ENCODE measurements around the gene TSPAN5.

TSPAN5 gene

GRCh38 chr4:98586291-98586961, 72.0 kb downstream of the TSPAN5 start:
- TF ChIP-seq Cebpa-rat (IDR thresholded peaks at IDR 0.05), result no peak
- H3K4me3 ChIP-seq, result no peak overlapping the region
- H3K9ac ChIP-seq, result no peak overlapping the region
- no peak overlapping the region for H3K27ac ChIP-seq
- H3K4me1 ChIP-seq, result no peaks in the 10 kb centered on the region
- no peaks in the 10 kb centered on the region for H4K20me1 ChIP-seq
- no peak overlapping the region for H3K4me2 ChIP-seq
- H3K27me3 ChIP-seq, result no peaks in the 10 kb centered on the region
- no peaks in the 10 kb centered on the region for H3K36me3 ChIP-seq
- H3K9me3 ChIP-seq (replicated peaks in 1 of 11), result no peaks in the 10 kb centered on the region; a peak in 1 of 22 replicates

DNA sequence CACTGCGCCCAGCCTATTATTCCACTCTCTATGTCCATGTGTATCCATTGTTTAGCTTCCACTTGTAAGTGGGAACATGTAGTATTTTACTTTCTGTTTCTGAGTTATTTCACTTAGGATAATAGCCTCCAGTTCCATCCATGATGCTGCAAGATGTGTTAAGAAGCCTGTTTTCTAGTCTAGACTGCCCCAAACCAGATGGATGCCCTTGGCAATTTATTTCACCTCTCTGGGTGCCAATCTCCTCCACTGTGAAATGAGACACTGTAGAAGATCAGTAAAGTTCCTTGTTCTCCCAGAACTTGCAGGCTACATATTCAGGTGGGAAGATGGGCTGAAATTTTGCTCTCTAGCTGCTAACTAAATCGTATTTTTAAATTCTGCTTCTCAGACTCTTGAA, 72.8 kb downstream of the TSPAN5 start:
- Histone ChIP-seq H3K27ac (no peak overlapping the region), H3K36me3 (no peaks in the 10 kb centered on the region), H3K4me3 (no peak overlapping the region), H4K20me1 (no peaks in the 10 kb centered on the region), H3K4me2 (no peak overlapping the region), H3K9me3 (replicated peaks in 1 of 11) (no peaks in the 10 kb centered on the region; a peak in 1 of 22 replicates), H3K9ac (no peak overlapping the region), H3K4me1 (peaks cover 0 to 4% (median 0%) of the 10 kb centered on the region in 10 experiments; a peak in 3 of 20 replicates), H3K27me3 (no peaks in the 10 kb centered on the region)
- TF ChIP-seq Cebpa-rat (IDR thresholded peaks at IDR 0.05), result no peak

GRCh38 chr4:98584265-98584664, 74.1 kb downstream of the TSPAN5 start:
- no peak overlapping the region for H3K4me3 ChIP-seq
- H3K4me1 ChIP-seq, result peaks cover 0 to 7% (median 0%) of the 10 kb centered on the region in 10 experiments; a peak in 3 of 20 replicates
- no peaks in the 10 kb centered on the region for H4K20me1 ChIP-seq
- H3K4me2 ChIP-seq, result no peak overlapping the region
- no peak overlapping the region for H3K27ac ChIP-seq
- no peaks in the 10 kb centered on the region for H3K27me3 ChIP-seq
- no peak overlapping the region for H3K9ac ChIP-seq
- TF ChIP-seq Cebpa-rat (IDR thresholded peaks at IDR 0.05), result no peak
- no peaks in the 10 kb centered on the region; a peak in 1 of 22 replicates for H3K9me3 ChIP-seq (replicated peaks in 1 of 11)
- no peaks in the 10 kb centered on the region for H3K36me3 ChIP-seq

DNA sequence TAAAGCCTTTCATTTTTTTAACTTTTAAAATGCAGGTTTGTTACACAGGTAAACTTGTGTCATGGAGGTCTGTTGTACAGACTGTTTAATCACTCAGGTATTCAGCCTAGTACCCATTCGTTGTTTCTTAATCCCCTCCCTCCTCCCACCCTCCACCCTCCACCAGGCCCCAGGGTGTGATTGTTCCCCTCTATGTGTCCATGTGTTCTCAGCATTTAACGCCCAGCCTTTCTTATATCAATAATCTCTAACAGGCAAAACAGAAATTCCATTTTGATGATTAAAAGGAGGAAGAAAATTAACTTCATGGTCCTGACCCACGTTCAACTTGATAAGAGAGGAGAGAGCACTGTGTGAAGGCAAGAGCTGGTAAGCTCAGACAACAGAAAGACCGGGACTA, 75.1 kb downstream of the TSPAN5 start:
- Histone ChIP-seq H3K4me1 (peaks cover 0 to 7% (median 0%) of the 10 kb centered on the region in 10 experiments; a peak in 4 of 20 replicates), H3K9me3 (replicated peaks in 1 of 11) (no peaks in the 10 kb centered on the region), H3K36me3 (no peaks in the 10 kb centered on the region), H3K9ac (no peak overlapping the region), H3K4me3 (no peak overlapping the region), H3K4me2 (no peak overlapping the region), H3K27me3 (no peaks in the 10 kb centered on the region), H3K27ac (no peak overlapping the region), H4K20me1 (no peaks in the 10 kb centered on the region)
- TF ChIP-seq Cebpa-rat (IDR thresholded peaks at IDR 0.05), result no peak

GRCh38 chr4:98581126-98581525, 77.3 kb downstream of the TSPAN5 start:
- no peaks in the 10 kb centered on the region for H4K20me1 ChIP-seq
- H3K4me3 ChIP-seq, result no peak overlapping the region
- H3K4me2 ChIP-seq, result no peak overlapping the region
- TF ChIP-seq Cebpa-rat (IDR thresholded peaks at IDR 0.05), result no peak
- no peaks in the 10 kb centered on the region for H3K36me3 ChIP-seq
- H3K4me1 ChIP-seq, result peaks cover 0 to 11% (median 2%) of the 10 kb centered on the region in 10 experiments; a peak in 4 of 20 replicates
- H3K27ac ChIP-seq, result no peak overlapping the region
- H3K27me3 ChIP-seq, result no peaks in the 10 kb centered on the region
- no peak overlapping the region for H3K9ac ChIP-seq
- H3K9me3 ChIP-seq (replicated peaks in 1 of 11), result no peaks in the 10 kb centered on the region

GRCh38 chr4:98577956-98578355, 80.5 kb downstream of the TSPAN5 start:
- Histone ChIP-seq H3K9me3 (replicated peaks in 1 of 11) (no peaks in the 10 kb centered on the region), H3K9ac (no peak overlapping the region), H4K20me1 (no peaks in the 10 kb centered on the region), H3K4me2 (peak overlapping the region in 8 of 11 experiments; percentile 7 to 29 (median 20); a peak in 7 of 22 replicates), H3K27me3 (no peaks in the 10 kb centered on the region), H3K27ac (no peak overlapping the region), H3K4me1 (peaks cover 0 to 11% (median 2%) of the 10 kb centered on the region in 10 experiments; a peak in 4 of 20 replicates), H3K36me3 (no peaks in the 10 kb centered on the region), H3K4me3 (no peak overlapping the region)
- TF ChIP-seq Cebpa-rat (IDR thresholded peaks at IDR 0.05), result no peak

DNA sequence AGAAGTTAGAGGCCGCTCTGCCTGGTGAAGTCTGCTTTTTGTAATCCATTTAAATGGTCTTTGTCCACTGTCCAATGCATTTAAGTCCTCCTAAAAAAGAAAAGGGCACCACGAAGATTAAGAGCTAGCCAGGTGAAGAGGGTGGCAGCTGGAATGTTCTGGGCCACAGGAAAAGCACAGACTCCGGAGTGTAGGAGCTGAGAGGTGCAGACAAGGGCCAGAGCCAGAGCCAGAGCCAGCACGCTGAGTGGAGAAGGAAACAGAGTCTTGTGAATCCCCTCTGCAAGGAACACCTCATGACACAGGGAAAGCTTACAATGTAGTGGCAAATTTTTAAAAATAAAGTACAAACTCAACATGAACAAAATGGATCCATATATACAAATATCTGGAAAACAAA, 83.6 kb downstream of the TSPAN5 start:
- Histone ChIP-seq H3K9ac (no peak overlapping the region), H3K4me1 (peaks cover 0 to 8% (median 0%) of the 10 kb centered on the region in 10 experiments; a peak in 2 of 20 replicates), H4K20me1 (no peaks in the 10 kb centered on the region), H3K27ac (no peak overlapping the region), H3K36me3 (no peaks in the 10 kb centered on the region), H3K4me2 (no peak overlapping the region), H3K9me3 (replicated peaks in 1 of 11) (no peaks in the 10 kb centered on the region), H3K27me3 (no peaks in the 10 kb centered on the region), H3K4me3 (no peak overlapping the region)
- TF ChIP-seq Cebpa-rat (IDR thresholded peaks at IDR 0.05), result no peak

DNA sequence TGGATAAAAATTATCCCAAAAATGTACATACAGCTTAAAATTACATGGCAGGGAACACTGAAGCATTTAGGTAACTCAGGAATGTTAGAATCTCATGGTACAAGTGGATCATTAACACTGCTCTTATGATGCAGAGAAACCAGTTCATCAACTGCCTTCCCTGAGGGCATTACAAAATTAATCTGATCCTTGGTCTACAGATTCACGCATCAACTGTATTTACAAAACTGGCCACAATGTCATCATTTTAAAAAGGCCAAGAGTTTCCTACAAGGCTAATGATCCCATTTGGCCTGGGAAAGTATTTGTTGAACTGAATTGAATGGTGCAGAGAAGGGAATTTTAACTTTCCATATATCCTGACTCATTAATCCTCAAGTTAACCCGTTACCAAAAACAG, 84.6 kb downstream of the TSPAN5 start:
- Histone ChIP-seq H3K4me3 (no peak overlapping the region), H3K36me3 (no peaks in the 10 kb centered on the region), H3K9ac (no peak overlapping the region), H3K9me3 (replicated peaks in 1 of 11) (no peaks in the 10 kb centered on the region), H4K20me1 (no peaks in the 10 kb centered on the region), H3K4me2 (no peak overlapping the region), H3K4me1 (peaks cover 0 to 8% (median 0%) of the 10 kb centered on the region in 10 experiments; a peak in 2 of 20 replicates), H3K27me3 (no peaks in the 10 kb centered on the region), H3K27ac (no peak overlapping the region)
- TF ChIP-seq Cebpa-rat (IDR thresholded peaks at IDR 0.05), result no peak

GRCh38 chr4:98572697-98573096, 85.7 kb downstream of the TSPAN5 start:
- no peak for TF ChIP-seq Cebpa-rat (IDR thresholded peaks at IDR 0.05)

More at GRCh38 chr4:98572697-98573096, 85.7 kb downstream of the TSPAN5 start:
- Histone ChIP-seq H3K4me2 (no peak overlapping the region), H3K27ac (no peak overlapping the region), H3K9me3 (replicated peaks in 1 of 11) (no peaks in the 10 kb centered on the region), H3K9ac (no peak overlapping the region), H3K27me3 (no peaks in the 10 kb centered on the region), H3K36me3 (no peaks in the 10 kb centered on the region), H3K4me3 (no peak overlapping the region), H3K4me1 (0 out of 20 replicates have a peak, but pooled peaks cover 0 to under 1% (median 0%) of the 10 kb centered on the region in 10 experiments), H4K20me1 (no peaks in the 10 kb centered on the region)

All from BLaER1 treated with 17β-estradiol and CSF1 and Interleukin-3, amounts not matched to agents 10 nM and 100 nM (cell line).